ENCODE results near the gene PRKCG.
A peak's percentile ranks its signal among the peaks of the same experiment; 100 is the strongest.
"Not testable (repeated sequence)": the region's sequence is repeated elsewhere in the genome, so short reads cannot be mapped to it uniquely, and the experiment has no call there.

The PRKCG gene

GRCh38 chr19:53881482-53882390, at the start of gene PRKCG:
Gene PRKCG (plus strand): TSS chr19:53882197. CDS start chr19:53882495, 298 bp downstream.
- DNase-seq (ENCODE audit: low read depth, low spot score): no peak
- no peak within 1 kb of the TSS for H3K27ac ChIP-seq

- DNase-seq (ENCODE audit: low read depth, low spot score); H3K27ac ChIP-seq: not testable (repeated sequence)
These were observed 49.1 kb upstream of the PRKCG start for GRCh38 chr19:53832861-53833260.

- peak overlapping the region; percentile 79 for H3K27ac ChIP-seq
- not testable (repeated sequence) for DNase-seq (ENCODE audit: low read depth, low spot score)
These were observed 43.6 kb upstream of the PRKCG start for GRCh38 chr19:53838446-53838845.

GRCh38 chr19:53840241-53840640, 41.8 kb upstream of the PRKCG start:
- not testable (repeated sequence) for DNase-seq (ENCODE audit: low read depth, low spot score)
- H3K27ac ChIP-seq: peak overlapping the region; percentile 75

- peak overlapping the region; percentile 75 for H3K27ac ChIP-seq
- DNase-seq (ENCODE audit: low read depth, low spot score): peak; percentile 70
These were observed 41.1 kb upstream of the PRKCG start for GRCh38 chr19:53840914-53841313.

- DNase-seq (ENCODE audit: low read depth, low spot score): no peak
- H3K27ac ChIP-seq: no peak overlapping the region
These were observed 37.1 kb upstream of the PRKCG start for GRCh38 chr19:53844849-53845246.

GRCh38 chr19:53847555-53847954, 34.4 kb upstream of the PRKCG start:
- no peak overlapping the region for H3K27ac ChIP-seq
- DNase-seq (ENCODE audit: low read depth, low spot score): no peak

- no peak overlapping the region for H3K27ac ChIP-seq
- no peak for DNase-seq (ENCODE audit: low read depth, low spot score)
These were observed 32.7 kb upstream of the PRKCG start for GRCh38 chr19:53849237-53849676.

GRCh38 chr19:53853707-53854106, 28.3 kb upstream of the PRKCG start:
- H3K27ac ChIP-seq: no peak overlapping the region
- no peak for DNase-seq (ENCODE audit: low read depth, low spot score)

- no peak overlapping the region for H3K27ac ChIP-seq
- DNase-seq (ENCODE audit: low read depth, low spot score): no peak
These were observed 17.6 kb upstream of the PRKCG start for GRCh38 chr19:53864308-53864836.

- no peak overlapping the region for H3K27ac ChIP-seq
- DNase-seq (ENCODE audit: low read depth, low spot score): no peak
These were observed 16.5 kb upstream of the PRKCG start for GRCh38 chr19:53865523-53865917.

GRCh38 chr19:53865918-53866864, 15.8 kb upstream of the PRKCG start:
- DNase-seq (ENCODE audit: low read depth, low spot score): no peak
- peak overlapping the region; percentile 63 for H3K27ac ChIP-seq

GRCh38 chr19:53866865-53867224, 15.2 kb upstream of the PRKCG start:
- no peak for DNase-seq (ENCODE audit: low read depth, low spot score)

GRCh38 chr19:53867225-53868090, 14.5 kb upstream of the PRKCG start, which contains the start of gene MYADM:
Gene MYADM (plus strand): TSS chr19:53867883. CDS start chr19:53873530, 5,647 bp downstream.
- peak; percentile 72 for DNase-seq (ENCODE audit: low read depth, low spot score)

More at GRCh38 chr19:53866865-53867224, 15.2 kb upstream of the PRKCG start:
- peak overlapping the region; percentile 63 for H3K27ac ChIP-seq

GRCh38 chr19:53868091-53868891, 13.7 kb upstream of the PRKCG start:
- H3K27ac ChIP-seq: peak overlapping the region; percentile 63
- DNase-seq (ENCODE audit: low read depth, low spot score): no peak

More at GRCh38 chr19:53867225-53868090, 14.5 kb upstream of the PRKCG start, which contains the start of gene MYADM:
- H3K27ac ChIP-seq: peak within 1 kb of the TSS; percentile 63

- H3K27ac ChIP-seq: peak overlapping the region; percentile 63
- DNase-seq (ENCODE audit: low read depth, low spot score): no peak
These were observed 12.8 kb upstream of the PRKCG start for GRCh38 chr19:53868892-53869804.

- not testable (repeated sequence) for DNase-seq (ENCODE audit: low read depth, low spot score)
- H3K27ac ChIP-seq: peak overlapping the region; percentile 63
These were observed 12.1 kb upstream of the PRKCG start for GRCh38 chr19:53869805-53870484.
